OCI-M2 (cell line): ENCODE results near the gene MYORG.

Experiments
- DNase-seq: peaks from one replicate; lab custom pipeline; 2025; ENCODE audit not compliant: unreplicated experiment; lab: John Stamatoyannopoulos, UW

MYORG gene

DNA sequence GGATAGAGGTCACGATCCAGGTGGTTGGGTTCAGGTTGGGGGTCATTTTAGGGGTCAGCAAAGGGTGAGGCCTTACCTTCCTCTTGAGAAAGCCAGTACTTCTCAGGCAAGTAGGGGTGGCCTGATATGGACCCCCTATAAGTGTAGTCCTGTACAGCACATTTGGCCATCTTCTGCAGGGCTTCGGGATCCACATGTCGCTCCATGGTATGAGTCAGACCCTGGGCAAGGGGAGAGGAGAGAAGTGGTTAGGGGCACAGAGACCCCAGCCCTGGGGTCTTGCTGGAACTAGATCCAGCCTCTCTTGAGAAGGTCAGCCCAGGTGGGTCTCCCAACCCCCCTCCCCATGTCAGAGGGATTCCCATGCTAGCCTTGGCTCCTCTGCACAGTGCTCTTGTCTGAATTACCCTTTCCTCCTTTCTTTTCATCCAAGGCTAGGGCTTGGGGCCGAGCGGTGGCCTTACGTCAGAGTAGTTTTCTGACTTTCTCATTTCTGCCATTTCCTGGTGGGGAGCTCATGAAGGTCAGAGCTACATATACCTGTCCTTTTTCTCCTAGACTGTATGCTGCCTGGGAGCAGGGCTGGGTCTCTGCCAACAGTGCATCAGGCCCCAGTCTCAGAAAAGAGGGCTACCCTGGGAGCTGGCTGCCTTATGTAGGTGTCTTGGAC is 9.0 kb upstream of the MYORG start:
- no peak for DNase-seq

DNA sequence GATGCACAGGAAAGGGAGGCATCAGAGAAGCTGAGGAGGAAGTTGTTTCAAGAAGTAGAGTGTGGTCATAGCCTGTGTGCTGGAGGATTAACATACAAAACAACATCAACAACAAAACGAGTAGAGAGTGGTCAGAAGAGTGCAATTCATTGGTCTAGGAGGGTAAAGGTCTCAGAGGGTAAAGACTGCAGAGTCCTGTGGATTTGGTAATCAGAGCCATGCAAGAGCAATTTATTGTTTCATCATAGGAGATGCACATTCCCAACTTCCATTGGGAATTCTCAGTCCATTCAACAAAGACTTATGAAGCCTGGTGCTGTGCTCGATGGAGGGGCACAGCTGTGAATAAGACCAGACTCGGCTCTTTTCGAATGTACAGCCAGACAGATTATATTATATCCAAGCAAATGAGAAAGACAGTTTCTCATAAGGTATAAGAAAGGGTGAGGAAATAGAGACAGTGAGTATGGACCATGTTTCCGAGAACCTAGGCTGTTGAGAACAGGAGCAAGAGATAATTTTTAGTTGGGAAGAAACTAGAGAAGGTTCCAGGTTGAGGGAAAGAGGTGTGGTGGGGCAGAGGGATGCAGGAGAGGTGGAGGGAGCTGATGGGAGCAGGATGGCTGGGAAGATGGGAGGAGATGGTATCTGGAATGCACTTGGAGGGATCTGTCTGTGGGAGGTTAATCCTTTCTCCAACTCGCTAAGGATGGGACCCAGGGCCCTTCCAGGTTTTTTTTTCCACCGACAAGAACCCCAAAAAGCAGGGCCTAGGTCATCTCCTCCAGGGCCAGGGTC is 7.9 kb upstream of the MYORG start:
- DNase-seq, result no peak

DNA sequence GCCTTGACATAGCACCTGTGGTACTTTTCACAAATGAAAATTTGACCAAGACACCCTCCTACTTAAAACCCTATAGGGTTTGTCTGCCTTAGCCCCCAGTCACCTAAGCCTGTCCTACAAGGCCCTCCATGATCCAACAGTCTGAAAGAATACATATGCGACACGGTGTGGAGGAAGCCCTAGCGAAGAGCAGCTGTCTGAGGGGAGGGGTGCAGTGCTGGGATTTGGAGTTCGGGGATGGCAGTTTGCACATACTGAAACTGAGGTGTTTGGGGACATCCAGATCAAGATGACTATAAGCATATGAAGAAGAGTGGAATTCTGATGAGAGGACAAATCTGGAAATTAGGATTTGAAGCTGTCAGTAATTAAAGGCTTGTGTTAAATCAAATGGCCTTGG is 7.2 kb upstream of the MYORG start:
- no peak for DNase-seq

DNA sequence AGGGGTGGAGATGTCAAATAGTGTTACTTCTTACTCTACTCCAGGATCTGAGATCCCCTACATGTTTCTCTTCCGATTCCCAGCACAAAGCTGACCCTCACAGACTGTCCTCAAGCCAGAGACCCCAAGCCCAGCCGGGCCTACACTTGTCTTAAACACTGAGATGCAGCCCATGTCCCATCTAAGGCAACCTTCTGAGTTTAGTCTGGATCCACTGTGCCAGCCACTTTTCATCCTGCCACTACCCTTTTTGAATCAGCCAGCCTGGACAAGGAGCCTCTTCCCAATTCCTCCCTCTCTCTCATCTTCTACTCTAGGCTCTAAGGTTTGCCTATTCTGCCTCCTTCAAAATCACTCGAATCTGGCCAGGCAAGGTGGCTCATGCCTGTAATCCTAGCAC is 6.2 kb upstream of the MYORG start:
- DNase-seq, result no peak

DNA sequence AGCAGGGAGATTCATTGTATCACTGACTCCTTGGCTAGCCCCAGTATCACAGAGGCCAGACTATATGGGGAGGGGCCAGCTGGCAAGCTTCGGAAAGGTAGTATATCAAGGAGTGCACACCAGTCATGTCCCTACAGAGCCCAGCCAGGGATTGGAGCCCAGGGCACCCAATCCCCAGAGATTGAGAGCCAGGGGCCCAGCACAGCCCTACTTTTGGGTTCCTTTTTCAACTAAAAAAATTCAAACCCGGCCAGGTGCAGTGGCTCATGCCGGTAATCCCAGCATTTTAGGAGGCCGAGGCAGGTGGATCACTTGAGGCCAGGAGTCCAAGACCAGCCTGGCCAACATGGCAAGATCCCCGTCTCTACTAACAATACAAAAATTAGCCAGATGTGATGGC is 5.4 kb upstream of the MYORG start:
- DNase-seq, result no peak

DNA sequence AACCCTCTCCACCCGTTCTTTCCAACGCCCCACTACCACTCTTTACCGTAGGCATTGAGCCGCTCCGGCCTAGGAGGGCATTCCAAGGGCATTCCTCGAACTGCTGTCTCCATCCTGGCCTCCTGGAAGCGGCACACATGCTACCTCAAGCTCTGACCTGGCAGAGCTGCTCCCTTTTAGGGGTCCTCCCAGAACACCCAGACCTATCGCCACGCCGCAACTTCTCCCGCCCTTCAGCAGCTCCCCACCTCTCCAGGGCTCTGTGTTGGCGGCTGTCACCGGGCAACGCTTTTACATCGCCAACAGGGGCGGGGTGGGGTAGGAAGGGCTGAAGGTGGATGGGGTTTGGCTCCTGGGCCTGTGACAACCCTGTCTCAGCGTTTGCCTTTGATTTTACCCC is 4.6 kb upstream of the MYORG start:
- DNase-seq, result no peak

DNA sequence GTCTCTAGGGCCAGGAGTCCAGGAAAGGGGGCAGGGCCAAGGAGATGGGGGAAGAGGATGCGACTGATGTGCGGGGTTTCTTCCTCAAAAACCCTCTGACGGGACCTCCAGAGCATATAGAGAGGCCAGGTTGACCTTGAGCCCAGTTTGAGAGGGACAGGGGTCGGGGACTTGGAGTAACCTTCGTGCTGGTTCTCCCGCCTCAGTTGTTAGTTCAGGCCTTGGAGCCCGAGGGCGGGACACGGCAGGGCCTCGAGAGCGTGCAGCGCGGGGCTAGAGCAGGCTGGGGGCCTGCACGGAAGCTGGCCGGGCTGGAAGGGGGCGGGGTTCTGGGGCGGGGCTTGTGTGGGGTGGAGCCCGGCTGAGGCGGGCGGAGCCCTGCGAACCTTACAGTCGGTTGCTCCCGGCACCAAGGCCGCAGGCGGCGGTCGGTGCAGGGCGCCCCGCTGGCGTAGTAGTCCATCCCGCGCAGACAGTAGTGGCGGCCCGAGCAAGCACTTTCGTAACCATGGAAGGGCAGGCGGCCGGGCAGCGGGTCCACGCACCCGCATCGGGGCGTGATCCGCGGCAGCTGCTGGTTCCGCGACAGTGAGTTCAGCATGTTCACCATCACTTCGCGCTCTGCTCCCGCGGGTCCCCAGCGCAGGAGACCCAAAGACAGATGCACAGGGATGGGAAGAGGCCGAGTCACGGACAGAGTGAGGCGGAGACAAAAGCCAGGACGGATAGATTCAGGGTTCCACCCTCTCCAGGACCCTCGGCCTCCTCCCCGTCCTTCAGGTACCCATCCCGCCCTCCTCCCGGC is 4.0 kb upstream of the MYORG start:
- no peak for DNase-seq

DNA sequence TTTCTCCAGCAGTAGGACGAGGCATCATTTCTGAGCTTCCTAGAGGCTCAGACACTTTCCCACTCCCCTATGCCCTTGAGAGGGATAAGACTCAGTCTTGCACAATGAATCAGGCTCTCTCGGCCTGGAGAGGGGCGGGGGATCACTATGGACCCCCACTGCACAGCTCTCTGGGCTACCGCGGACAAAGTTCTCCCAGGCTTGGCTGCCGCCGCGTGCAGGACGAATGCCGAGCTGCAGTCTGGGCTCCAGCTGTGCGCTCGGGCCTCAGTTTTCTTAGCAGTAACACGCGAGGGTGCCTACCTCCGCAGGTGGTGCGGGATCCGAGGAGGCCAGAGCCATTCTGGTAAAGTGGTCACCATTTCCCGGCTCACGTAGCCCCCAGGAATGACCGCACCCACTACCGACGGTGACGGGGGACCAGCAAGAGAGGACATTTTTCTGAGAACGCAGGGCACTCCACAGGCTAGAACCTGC is 3.4 kb upstream of the MYORG start:
- no peak for DNase-seq

DNA sequence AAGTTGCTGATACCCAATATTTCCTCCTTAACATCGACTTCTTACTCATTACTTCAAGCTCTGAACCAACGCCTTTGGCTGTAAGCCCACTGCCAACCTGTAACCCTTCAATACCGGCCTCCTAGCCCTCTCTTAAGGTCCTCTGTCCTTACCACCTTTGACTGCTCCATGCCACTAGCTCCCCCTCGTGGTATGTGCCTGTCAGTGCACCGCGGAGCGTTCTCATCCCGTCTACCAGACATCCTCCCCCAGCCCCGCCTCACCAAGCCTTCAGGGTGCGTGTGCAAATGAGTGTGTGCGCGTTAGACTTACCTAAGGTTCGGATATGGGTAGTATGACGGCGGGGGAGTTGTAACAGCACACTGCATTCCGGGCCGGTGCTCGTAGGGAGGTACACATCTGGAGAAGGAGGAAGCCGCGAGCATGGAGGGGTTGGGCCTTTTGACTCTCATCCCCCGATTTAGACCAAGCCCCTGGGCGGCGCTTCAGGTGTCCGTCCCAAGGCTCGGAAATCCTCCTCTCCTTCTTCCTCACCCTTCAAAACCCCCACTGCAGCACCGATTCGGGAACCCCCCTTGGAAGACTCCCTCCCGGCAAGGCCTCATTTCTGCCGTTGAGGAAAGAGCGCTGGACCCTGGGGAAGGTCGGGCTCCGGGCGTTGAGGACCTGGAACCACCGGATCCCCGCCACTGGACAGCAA is 2.8 kb upstream of the MYORG start:
- DNase-seq, result peak; percentile 15

DNA sequence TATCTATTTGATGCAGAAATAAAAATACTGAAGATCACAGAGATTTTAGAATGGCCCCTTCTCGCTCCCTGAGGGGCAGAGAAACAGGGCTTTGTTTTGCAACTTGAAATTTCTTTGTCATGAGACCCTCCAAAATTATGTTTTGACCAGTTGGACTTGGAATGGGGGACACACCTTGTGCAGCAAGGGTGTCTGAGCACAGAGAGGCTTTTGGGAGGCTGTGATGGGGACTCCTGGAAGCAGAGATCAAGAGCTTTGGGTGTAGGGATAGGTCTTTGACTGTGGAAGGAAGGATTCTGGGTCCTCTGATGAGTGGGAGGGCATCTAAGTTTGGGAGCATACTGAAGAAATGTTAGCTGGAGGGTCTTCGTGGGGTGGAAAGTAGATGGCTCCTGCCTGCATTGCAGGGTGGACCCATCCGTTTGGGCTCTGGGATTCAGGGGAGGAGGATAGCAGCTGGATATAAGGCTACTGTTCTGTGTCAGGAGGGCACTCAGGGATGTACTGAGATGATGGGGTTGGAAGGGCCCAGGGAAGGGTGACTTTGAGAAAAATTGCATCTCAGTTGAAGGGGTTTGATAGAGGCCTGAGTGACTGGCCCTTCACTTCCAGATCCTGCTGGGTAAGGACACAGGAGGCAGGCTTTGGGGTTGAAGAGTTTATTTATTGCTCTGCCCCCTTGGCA is 1.8 kb upstream of the MYORG start:
- DNase-seq, result no peak

DNA sequence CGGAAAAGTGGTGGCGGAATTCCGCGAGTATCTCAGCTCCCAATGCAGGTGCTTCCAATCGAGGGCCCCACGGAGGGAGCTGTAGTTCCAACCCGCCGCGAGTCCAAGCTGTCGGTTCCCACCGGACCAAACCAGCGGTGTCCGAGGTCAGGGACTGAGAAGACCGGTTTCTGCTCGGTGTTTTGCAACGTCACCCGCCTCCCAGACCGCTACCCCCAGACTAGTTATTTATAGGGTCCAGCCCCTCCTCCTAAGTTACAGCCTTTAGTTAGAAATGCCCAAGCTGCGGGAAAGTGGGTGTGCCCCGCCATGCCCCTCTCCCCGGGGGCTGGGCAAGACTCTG is 677 bp upstream of the MYORG start:
- no peak for DNase-seq

DNA sequence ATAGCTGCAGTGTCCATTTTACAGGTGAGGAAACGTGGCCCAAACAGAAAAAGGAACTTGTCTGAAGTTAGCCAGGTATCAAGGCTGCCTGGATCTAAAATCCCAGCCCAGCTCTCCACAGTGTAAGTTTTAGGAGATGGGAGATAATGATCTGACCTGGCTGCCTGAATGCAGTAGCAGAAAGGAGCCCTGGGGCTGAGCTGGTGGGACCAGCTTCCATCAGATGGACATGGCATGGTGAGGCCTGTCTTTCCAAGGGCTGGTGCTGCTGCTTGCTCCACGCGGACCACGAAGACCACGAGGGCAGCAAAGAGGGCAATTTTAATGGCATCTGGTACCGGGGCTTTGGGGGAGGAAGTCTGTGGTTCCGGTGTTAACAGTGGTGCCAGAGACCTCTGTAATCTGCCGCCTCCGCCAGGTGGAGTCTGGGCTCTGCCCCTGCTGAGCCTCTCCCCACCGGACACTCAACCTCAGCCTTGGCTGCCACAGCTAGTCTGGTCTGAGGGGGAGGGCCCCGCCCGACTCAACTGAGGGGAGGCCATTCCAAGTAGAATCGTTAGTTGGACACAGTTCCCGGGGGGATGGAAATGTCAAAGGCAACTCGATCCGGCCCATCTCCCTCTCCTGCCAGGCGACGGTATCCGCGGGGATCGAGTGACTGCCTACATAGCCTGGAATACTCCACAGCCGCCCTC is 650 bp downstream of the MYORG start:
- DNase-seq, result no peak

DNA sequence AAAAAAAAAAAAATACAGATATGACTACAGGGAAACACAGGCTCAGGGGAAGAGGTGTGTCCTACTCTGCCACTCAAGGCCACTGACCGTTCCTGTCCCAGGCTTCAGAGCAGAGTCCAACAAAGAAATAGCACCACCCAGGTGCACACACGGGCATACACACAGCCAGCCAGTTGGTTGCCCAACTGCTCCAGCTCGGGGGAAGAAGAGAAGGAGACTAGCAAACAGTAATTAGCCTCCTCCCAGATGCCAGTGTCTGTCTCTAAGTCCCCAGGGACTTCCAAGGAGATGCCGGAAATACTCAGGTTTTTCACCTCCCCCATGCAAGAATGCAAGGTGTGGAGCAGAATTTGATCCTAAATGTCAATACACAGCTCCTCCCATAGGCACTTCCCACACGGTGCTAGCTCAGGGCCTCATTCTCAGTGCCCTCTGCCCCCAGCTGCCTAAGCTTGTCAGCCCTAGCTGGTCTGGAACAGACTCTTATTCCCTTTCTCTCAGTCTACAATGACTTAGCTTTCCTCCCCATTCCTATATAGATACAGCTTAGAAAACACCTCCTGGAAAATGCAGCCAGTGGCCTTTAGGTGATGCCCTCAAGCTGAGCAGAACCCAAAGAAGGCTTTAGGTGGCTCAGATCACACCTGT is 1.7 kb downstream of the MYORG start:
- no peak for DNase-seq

DNA sequence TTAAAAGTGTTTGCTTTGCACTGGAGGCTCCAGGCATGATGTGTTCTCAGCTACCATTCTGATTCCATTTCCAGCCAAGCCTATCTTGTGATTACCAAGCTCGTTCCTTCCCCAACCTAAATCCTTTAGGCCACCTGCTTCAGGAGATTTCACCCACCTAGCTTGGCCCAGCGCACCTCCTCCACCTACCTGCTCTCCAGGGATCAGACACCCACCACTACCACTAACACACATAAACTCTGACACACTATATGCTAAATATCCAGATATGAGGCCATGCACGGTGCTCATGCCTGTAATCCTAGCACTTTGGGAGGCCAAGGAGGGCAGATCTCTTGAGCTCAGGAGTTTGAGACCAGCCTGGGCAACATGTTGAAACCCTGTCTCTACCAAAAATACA is 2.4 kb downstream of the MYORG start:
- no peak for DNase-seq

DNA sequence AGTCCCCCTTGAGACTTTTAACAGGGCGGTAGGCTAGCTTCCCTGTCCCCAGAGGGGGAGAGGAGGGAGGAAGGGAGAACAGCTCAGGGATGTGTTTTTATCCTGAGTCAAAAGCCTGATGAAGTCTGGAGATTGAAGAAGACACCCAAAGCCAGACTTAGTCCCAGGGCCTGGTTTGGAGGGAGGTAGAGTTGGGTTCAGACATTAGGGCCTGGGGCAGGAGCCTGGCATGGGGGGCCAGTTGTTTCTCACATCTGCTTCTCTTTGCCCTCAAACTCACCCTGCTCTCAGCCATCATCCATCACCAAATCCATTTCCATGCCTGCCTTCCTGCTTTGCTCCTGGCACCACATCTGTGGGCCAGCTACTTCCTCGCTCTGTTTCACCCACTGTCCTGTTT is 2.9 kb downstream of the MYORG start:
- no peak for DNase-seq

DNA sequence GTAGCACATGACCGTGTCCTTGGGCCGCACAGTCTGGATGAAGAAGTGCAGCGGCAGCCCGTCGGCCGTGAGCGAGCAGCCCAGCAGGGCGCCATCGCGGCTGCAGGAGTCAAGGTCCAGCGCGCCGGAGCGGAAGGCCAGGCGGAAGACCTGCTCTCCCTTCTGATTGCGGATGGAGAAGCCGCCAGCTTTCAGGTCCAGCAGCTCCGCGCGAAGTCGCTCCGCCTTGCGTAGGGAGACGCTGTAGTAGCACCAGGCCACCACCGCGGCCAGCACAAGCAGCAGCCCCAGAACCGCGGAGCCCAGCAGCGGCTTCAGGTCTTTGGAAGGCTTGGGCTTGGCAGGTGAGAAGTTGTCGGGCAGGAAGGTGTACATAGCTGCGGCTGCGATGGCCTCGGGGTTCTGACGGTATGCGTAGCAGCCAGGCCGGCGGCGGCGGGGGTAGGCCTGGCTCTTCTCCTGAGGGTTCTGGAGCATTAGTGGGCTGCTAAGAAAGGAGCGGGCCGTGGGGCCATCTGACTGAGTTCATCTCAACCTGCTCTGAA is 4.2 kb downstream of the MYORG start:
- no peak for DNase-seq

DNA sequence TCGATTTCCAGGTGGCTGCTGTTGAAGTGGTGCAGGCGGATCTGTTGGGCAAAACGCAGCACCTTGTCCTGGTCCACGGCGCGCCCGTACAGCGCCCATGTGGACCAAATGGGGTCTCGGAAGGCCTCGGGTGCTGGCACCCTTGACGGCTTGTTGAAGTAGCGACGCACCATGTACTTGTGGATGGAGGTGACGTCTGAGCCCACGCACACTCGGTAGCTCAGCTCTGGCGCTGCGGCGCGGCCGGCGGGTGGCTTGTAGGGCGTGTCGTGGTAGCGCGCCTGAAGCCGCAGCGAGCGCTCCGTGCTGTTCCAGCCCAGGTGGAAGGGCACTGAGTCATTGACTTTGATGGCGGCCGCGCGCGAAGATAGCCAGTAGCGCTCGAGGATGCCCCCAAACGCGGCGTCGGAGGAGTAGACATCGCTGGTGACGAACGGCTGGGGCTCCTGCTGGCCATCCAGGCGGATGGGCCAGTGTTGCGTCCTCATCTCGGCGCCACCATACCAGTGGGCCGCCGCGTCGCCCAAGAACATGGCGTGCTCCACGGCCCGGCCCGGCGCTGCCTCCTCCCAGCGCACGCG is 4.7 kb downstream of the MYORG start:
- DNase-seq, result no peak

DNA sequence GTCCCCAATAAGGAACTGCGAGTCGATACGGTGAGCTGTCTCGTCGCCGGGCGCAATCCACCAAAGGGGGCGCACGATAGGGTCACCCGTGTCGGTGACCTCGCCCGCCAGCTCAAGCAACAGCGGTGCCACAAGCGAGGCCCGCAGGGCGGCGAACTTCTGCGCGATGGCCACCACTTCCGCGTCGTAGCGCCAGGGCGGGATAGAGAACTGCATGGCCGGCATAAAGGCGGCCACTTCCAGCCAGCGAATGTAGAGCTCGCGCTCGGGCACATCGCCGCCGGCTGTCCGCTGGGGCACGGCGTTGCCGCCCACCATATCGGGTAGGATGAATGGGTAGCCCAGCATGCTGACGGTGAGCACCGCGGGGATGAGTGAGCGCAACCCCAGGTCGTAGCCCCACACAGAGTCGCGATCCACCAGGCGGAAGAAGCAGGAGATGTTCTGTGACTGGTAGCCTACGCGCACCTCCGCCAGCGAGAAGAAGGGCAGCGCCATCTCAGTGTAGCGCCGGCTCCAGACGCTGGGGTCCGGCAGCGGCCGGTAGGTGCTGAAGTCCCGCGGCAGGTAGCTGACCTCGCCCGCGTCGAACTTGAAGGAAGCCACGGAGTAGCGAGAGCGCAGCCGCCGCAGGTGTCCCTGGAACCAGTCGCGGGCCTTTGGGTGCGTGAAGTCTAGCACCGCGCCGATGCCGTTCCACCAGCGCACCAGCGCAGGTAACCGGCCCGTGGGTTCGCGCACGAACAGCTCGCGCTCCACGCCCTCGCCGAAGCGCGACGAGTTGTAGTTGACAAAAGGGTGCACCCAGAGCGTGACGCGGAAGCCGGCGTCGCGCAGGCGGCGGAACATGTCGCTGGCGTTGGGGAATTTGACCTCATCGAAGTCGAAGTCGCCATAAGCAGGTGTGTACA is 5.5 kb downstream of the MYORG start:
- no peak for DNase-seq
